PC-9 (cell line): ENCODE results near the gene POLD3.

Experiments
- CTCF ChIP-seq: fragments of 200-600 bp; sonication (generic); conservative IDR thresholded peaks from 2 replicates; pipeline ENCODE4 v1.6.1; 2017; ENCODE audit warnings: mixed run types, antibody characterized with exemption, mild to moderate bottlenecking, moderate library complexity
- EZH2 ChIP-seq: fragments of 200-600 bp; sonication (generic); IDR thresholded peaks from 2 replicates; pipeline ENCODE4 v1.8.0; 2017; ENCODE audit warnings: antibody characterized with exemption, low read depth

DNA sequence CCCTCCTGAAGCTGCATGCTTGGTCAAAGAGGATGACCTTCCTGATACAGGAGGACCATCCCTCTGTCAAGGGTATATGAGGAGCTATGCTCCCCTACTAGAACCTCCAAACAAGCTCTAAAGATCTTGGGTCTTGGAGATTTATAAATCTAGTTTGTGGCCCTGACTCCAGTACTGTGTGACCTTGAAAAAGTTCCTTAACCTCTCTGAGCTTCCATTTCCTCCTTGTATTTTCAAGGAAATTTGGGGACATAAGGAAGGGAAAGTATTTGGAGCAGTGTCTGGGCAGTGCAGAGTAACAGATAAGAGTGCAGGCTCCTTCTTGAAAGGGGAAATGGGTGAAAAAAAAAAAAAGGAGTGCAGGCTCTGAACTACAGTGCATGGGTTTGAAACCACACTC is 93.0 kb downstream of the POLD3 start:
- TF ChIP-seq CTCF (no peak), EZH2 (no peak)
